Activated CD4-positive, alpha-beta T cell treated with anti-CD3 and anti-CD28 coated beads, Interleukin-10, Interleukin-2, amounts not matched to agents 100 ng/mL and 50 ng/mL, durations not matched to agents 16 hours and 8 hours (primary cell): ENCODE results near the gene LGALS3.

Source experiments
- DNase-seq: peaks from one replicate; pipeline ENCODE4 v3.0.0-alpha.2; 2020

Gene LGALS3

GRCh38 chr14:55115460-55115859 lies 13.6 kb upstream of the LGALS3 start:
- DNase-seq = no peak

- DNase-seq = no peak
Measured at GRCh38 chr14:55115861-55116245, 13.2 kb upstream of the LGALS3 start.

- DNase-seq = no peak
Measured at GRCh38 chr14:55116246-55117030, 12.6 kb upstream of the LGALS3 start.

- no peak for DNase-seq
Measured at GRCh38 chr14:55117803-55118441, 11.1 kb upstream of the LGALS3 start.

- no peak for DNase-seq
Measured at GRCh38 chr14:55118761-55119160, 10.3 kb upstream of the LGALS3 start.

DNA sequence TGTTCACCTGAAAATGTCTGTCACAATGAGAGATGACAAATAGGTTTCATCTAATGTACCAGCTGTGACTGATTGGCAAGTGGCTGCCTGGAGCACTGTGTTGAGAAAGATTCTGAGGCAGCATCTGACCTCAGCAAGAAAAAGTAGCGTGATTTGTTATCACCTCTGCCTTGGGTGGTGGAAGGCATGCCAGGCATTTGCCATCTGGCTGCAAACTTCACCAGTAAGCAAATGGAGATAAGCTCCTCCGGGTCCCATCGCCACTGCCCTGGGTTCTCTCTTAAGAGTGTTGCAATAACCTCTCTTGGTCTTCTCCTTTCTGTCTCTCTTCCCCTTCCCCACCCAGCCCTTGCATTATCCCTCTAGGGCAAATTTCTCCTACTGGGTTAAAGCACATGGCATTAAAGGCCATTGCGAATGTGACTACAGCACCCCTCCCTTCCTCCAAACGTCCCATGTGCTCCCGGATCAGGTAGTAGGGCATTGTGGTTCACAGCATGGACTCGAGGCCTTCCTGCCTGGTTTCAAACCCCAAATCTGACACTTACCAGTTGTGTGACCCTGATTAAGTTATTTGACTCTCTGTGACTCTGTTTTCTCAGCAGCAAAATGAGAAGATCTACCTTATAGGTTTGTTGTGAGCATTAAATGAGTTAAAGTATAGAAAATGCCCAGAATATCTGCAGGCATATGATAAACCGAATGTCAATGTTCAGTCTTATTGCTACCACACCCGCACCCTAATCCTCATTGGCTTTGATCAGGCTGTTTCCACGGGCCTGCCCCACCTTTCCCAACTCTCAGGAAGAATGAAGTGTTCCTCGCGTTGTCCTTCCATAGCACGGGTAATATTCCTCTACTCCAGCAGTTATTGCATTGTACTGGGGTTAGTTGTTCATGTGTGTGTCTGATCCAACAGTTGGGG lies 8.2 kb upstream of the LGALS3 start:
- DNase-seq = no peak

- no peak for DNase-seq
Measured at GRCh38 chr14:55121628-55122439, 7.2 kb upstream of the LGALS3 start.

- no peak for DNase-seq
Measured at GRCh38 chr14:55122440-55122986, 6.5 kb upstream of the LGALS3 start.

GRCh38 chr14:55123101-55123500 lies 6.0 kb upstream of the LGALS3 start:
- DNase-seq = no peak

DNA sequence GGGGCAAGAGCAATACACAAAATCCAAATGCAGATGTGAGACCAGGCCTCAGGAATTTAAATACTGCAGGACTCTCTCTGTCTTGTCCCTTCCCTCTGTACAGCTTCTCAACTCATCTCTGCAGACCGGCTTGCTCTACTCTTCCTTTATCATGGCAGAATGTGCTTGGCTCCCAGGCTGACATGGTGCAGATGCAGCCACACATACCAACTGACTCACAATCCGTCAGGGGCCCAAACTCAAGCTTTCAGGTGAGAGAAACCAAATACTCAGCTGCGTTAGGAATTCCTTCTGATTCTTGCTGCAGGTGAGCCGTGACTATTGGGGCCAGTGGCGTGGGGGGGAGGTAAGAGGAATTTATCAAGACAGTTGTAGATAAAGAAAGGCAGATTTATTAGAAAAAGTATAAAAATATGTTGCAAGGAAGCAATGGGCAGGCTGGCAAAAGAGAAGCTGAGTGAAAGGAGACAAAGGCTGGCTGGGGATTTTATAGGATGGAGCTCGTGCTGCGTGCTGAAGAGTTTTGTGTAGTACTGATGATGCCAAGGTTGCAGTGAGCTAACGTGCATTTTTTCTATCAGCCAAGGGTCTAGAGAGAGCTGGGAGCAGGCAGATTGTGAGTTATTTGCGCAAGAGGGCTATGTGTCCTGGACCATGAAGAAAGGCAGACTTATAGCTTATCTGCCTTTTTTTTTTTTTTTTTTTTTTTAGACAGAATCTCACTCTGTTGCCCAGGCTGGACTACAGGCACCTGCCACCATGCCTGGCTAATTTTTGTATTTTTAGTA lies 5.0 kb upstream of the LGALS3 start:
- no peak for DNase-seq

- DNase-seq = no peak
Measured at GRCh38 chr14:55124774-55125386, 4.2 kb upstream of the LGALS3 start.

GRCh38 chr14:55125403-55125802 lies 3.6 kb upstream of the LGALS3 start:
- DNase-seq = peak; percentile 44

GRCh38 chr14:55126034-55126433 lies 3.0 kb upstream of the LGALS3 start:
- peak; percentile 54 for DNase-seq

GRCh38 chr14:55126932-55127459 lies 2.1 kb upstream of the LGALS3 start:
- DNase-seq = no peak

- DNase-seq = no peak
Measured at GRCh38 chr14:55127460-55127951, 1.5 kb upstream of the LGALS3 start.

DNA sequence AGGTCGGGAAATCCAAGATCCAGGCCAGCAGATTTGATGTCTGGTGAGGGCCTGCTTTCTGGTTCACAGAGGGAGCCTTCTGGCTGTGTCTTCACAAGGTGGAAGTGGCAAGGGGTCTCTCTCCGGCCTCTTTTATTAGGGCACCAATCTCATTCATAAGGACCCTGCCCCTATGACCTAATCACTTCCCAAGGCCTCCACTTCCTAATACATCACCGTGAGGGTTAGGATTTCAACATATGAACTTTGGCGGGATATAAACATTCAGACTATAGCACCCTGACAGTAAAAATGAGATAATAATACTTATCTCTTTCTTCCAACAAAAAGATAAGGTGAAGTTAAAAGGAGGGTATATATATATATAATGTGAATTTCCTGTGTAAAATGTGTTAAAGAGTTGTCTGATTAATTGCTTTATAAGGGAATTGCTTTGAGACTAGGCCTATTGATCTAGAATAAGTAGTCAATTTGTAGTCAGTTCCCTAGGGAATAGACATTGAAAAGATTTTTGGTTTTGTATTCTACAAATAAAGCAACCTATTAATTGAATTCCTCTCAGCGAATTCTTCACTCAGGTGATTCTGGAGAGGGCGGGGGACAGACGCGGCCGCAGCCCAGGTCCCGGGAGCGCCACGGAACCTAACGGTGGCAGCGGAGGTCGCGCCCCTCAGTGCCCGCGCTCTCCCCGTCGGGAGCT lies 516 bp upstream of the LGALS3 start:
- DNase-seq = no peak

GRCh38 chr14:55129428-55130195 lies 560 bp downstream of the LGALS3 start:
- DNase-seq = peak; percentile 51

DNA sequence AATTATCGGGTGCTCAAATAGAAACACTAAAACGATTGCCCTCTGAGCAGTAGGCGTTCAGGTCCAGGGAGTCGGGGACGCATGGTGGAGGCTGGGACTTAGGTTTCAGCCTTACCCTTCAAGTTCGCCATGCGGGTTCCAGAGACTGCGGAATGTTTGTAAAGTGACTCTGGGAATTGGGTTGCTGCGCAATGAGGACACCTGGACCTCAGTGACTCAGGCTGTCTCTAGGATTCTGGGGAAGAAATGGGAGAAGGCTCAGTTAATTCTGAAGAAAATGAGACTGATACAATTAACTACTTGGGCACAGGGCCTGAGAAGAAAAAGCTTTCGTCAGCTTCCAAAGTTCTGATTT lies 1.1 kb downstream of the LGALS3 start:
- no peak for DNase-seq
